A549 (cell line): ENCODE measurements around the gene PLA2G4F. TPM values are rescaled to one million over a fixed set of nuclear protein-coding genes. Genes with fewer than 3 reads are reported as not detected.

Experiments
- ATAC-seq, 2 experiments: fragments of 200-7000 bp in 1 of 2; fragments of >200 bp in 1 of 2; cut with Nextera tagmentation in 1 of 2; cut with Tn5 transposase in 1 of 2; 3 replicates each; pipeline versions ENCODE4 v1.8.0 to v1.9.1; 2018 to 2020; ENCODE audit warnings: mild to moderate bottlenecking in 1 of 2, moderate library complexity in 1 of 2
- CTCF ChIA-PET: fragments of 300-600 bp; sonication (Branson Sonifier 250); formaldehyde crosslinking; extraction: SDS; loops from one replicate; lab custom pipeline; 2021; ENCODE audit warnings: antibody characterized with exemption, inconsistent platforms; lab: Yijun Ruan, JAX
- POLR2A ChIA-PET: fragments of 350-600 bp; formaldehyde crosslinking; extraction: SDS; loops from one replicate; lab custom pipeline; 2021; ENCODE audit warnings: antibody characterized with exemption, inconsistent platforms; lab: Yijun Ruan, JAX
- DNase-seq, 2 experiments: peaks; one replicate each; pipeline versions ENCODE4 v3.0.0 to v3.0.0-alpha.2; 2011 to 2016; ENCODE audit warnings: low read depth in 1 of 2, low spot score in 1 of 2
- FAIRE-seq: peaks from 2 replicates; lab custom pipeline; 2011; peaks lifted over from hg19 to GRCh38; lab: Jason Lieb, UNC
- H3K27ac ChIP-seq, 2 experiments: fragments of >200 bp; sonication (Bioruptor Twin); formaldehyde crosslinking; 3 replicates each; pipeline ENCODE4 v1.5.1; 2016 to 2017
- H3K4me1 ChIP-seq: fragments of >200 bp; sonication (Bioruptor Twin); formaldehyde crosslinking; 3 replicates; pipeline ENCODE4 v1.6.1; 2016
- H3K4me2 ChIP-seq: fragments of >200 bp; sonication (Bioruptor Twin); formaldehyde crosslinking; 3 replicates; pipeline ENCODE4 v1.6.1; 2016
- H3K4me3 ChIP-seq: fragments of >200 bp; sonication (Bioruptor Twin); formaldehyde crosslinking; 3 replicates; pipeline ENCODE4 v1.5.1; 2016
- H3K9me3 ChIP-seq: fragments of >200 bp; sonication (Bioruptor Twin); formaldehyde crosslinking; 3 replicates; pipeline ENCODE4 v1.6.1; 2016
- EP300 ChIP-seq, 2 experiments: fragments of >200 bp; sonication (Bioruptor Twin); formaldehyde crosslinking; IDR thresholded peaks; 2 replicates in 1 of 2; 3 replicates in 1 of 2; pipeline ENCODE4 v1.6.1; 2016 to 2017
- ESRRA ChIP-seq: fragments of 150-350 bp; IDR thresholded peaks from 2 replicates; pipeline ENCODE4 v1.6.1; 2014; ENCODE audit warnings: mild to moderate bottlenecking, low read length, borderline replicate concordance
- FOSL2 ChIP-seq, 2 experiments: fragments of 450-650 bp in 1 of 2; fragments of >200 bp in 1 of 2; sonication (Bioruptor Twin) in 1 of 2; formaldehyde crosslinking; IDR thresholded peaks; 2 replicates each; pipeline versions ENCODE4 v1.5.0 to v1.6.1; 2016 to 2020; ENCODE audit warnings: mild to moderate bottlenecking in 1 of 2, moderate library complexity in 1 of 2
- FOXS1 ChIP-seq: fragments of 250-450 bp; sonication (Bioruptor Pico); IDR thresholded peaks from 2 replicates; pipeline ENCODE4 v1.5.0; 2020; ENCODE audit warnings: mild to moderate bottlenecking, moderate library complexity
- HEYL ChIP-seq: fragments of 250-450 bp; sonication (Bioruptor Pico); IDR thresholded peaks from 2 replicates; pipeline ENCODE4 v1.8.0; 2021; ENCODE audit warnings: mild to moderate bottlenecking, moderate library complexity
- HOXB13 ChIP-seq: fragments of 250-450 bp; sonication (Bioruptor Pico); IDR thresholded peaks from 2 replicates; pipeline ENCODE4 v1.5.0; 2020; ENCODE audit warnings: low read depth, mild to moderate bottlenecking, moderate library complexity
- HOXB5 ChIP-seq: fragments of 250-450 bp; sonication (Bioruptor Pico); IDR thresholded peaks from 2 replicates; pipeline ENCODE4 v1.5.0; 2020; ENCODE audit warnings: mild to moderate bottlenecking, moderate library complexity
- JUN ChIP-seq, 2 experiments: fragments of >200 bp; sonication (Bioruptor Twin); formaldehyde crosslinking; IDR thresholded peaks; 2 replicates in 1 of 2; 3 replicates in 1 of 2; pipeline ENCODE4 v1.6.1; 2016 to 2017
- JUNB ChIP-seq: fragments of >200 bp; sonication (Bioruptor Twin); formaldehyde crosslinking; IDR thresholded peaks from 2 replicates; pipeline ENCODE4 v1.6.1; 2016
- MYC ChIP-seq: IDR thresholded peaks from 2 replicates; pipeline ENCODE4 v1.6.1; 2012; ENCODE audit warnings: mild to moderate bottlenecking, inconsistent platforms, low read length, improper control_type of control experiment, borderline replicate concordance
- NPAS2 ChIP-seq: fragments of 250-450 bp; sonication (Bioruptor Pico); IDR thresholded peaks from 2 replicates; pipeline ENCODE4 v1.8.0; 2022; ENCODE audit warnings: mild to moderate bottlenecking, moderate library complexity, borderline replicate concordance
- POLR2A ChIP-seq: IDR thresholded peaks from 2 replicates; pipeline ENCODE4 v1.6.1; 2012; ENCODE audit warnings: mild to moderate bottlenecking, low read length
- RAD21 ChIP-seq, 2 experiments: fragments of >200 bp in 1 of 2; sonication (Bioruptor Twin) in 1 of 2; formaldehyde crosslinking in 1 of 2; IDR thresholded peaks in 1 of 2; conservative IDR thresholded peaks in 1 of 2; 2 replicates in 1 of 2; 3 replicates in 1 of 2; pipeline ENCODE4 v1.6.1; 2012 to 2018; ENCODE audit warnings: inconsistent platforms in 1 of 2
- RARB ChIP-seq: fragments of 250-450 bp; sonication (Bioruptor Pico); IDR thresholded peaks from 2 replicates; pipeline ENCODE4 v1.8.0; 2021; ENCODE audit warnings: mild to moderate bottlenecking, moderate library complexity
- RCOR1 ChIP-seq: fragments of 150-350 bp; IDR thresholded peaks from 2 replicates; pipeline ENCODE4 v1.6.1; 2014; ENCODE audit warnings: antibody characterized with exemption, low read length, low read depth
- SREBF2 ChIP-seq: fragments of 450-650 bp; IDR thresholded peaks from 2 replicates; pipeline ENCODE4 v1.6.1; 2014; ENCODE audit warnings: mild to moderate bottlenecking, moderate library complexity
- TFCP2L1 ChIP-seq: fragments of 250-450 bp; sonication (Bioruptor Pico); IDR thresholded peaks from 2 replicates; pipeline ENCODE4 v1.5.0; 2021; ENCODE audit warnings: mild to moderate bottlenecking
- ZNF302 ChIP-seq: fragments of 250-450 bp; sonication (Bioruptor Pico); IDR thresholded peaks from 2 replicates; pipeline ENCODE4 v1.9.0; 2021; ENCODE audit warnings: inconsistent platforms, mild to moderate bottlenecking, moderate library complexity
- ZSCAN20 ChIP-seq: fragments of 250-450 bp; sonication (Bioruptor Pico); IDR thresholded peaks from 2 replicates; pipeline ENCODE4 v1.8.0; 2022; ENCODE audit warnings: mild to moderate bottlenecking, moderate library complexity
- WGBS: methylation state at CpG from one replicate; pipeline ENCODE4 v1.1.6; 2017; ENCODE audit errors: missing lambda C conversion rate; 5-methylcytosine and 5-hydroxymethylcytosine counted together
- polyA plus RNA-seq, 4 experiments: library from polyadenylated mRNA; depleted of rRNA in 3 of 4; stranded (reverse); fragments of >200 nt; fragmentation: RNase III in 1 of 4; extraction: RNeasy Plus Mini Kit Qiagen cat#74134 plus additional on column Dnase treatment in 1 of 4; gene quantifications; 2 replicates in 3 of 4; 3 replicates in 1 of 4; pipeline ENCODE4 v1.2.3, GENCODE V29; 2011 to 2017
- TF ChIP-seq, protein P1 (sequence below): fragments of >200 bp; sonication (Bioruptor Twin); formaldehyde crosslinking; IDR thresholded peaks from 3 replicates; pipeline ENCODE4 v1.6.1; 2016
- TF ChIP-seq, protein P2 (sequence below): fragments of 250-450 bp; sonication (Bioruptor Pico); IDR thresholded peaks from 2 replicates; pipeline ENCODE4 v1.5.0; 2020; ENCODE audit warnings: low read depth, mild to moderate bottlenecking, moderate library complexity
- TF ChIP-seq, protein P3 (sequence below): IDR thresholded peaks from 2 replicates; pipeline ENCODE4 v1.6.1; 2012
- TF ChIP-seq, protein P4 (sequence below): IDR thresholded peaks from 2 replicates; pipeline ENCODE4 v1.6.1; 2012; ENCODE audit warnings: low read depth, borderline replicate concordance
- TF ChIP-seq, protein P5 (sequence below): fragments of >200 bp; sonication (Bioruptor Twin); formaldehyde crosslinking; IDR thresholded peaks from 2 replicates; pipeline ENCODE4 v1.6.1; 2016
- TF ChIP-seq, protein P6 (sequence below): fragments of 150-350 bp; IDR thresholded peaks from 2 replicates; pipeline ENCODE4 v1.6.1; 2014; ENCODE audit warnings: low read depth, mild to moderate bottlenecking, low read length
- TF ChIP-seq, protein P7 (sequence below): fragments of 200-600 bp; sonication (generic); IDR thresholded peaks from 2 replicates; pipeline ENCODE4 v1.6.1; 2016; ENCODE audit warnings: antibody characterized with exemption, mild to moderate bottlenecking, moderate library complexity

Gene PLA2G4F
- polyA plus RNA-seq, 2 of the 4 experiments (the other 2 are of a cell fraction), result not detected

DNA sequence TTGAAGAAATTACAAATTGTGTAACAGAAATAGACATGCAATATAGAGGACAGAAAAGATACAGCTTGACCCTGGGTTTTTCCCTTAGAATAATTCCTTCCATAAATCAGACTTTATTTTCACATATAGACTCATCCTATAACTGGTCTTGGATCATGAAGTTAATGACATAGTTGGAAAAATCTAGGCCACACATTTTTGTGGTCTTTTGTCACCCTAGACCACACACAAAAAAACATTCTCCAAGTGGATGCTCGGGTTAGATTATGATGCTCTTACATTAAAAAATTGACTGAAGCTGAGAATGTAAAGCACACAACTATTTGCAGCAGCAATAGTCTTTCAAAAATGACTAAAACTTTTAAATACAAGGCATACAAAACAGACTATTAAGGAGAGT lies 54.6 kb downstream of the PLA2G4F start:
- TF ChIP-seq, protein P1, sequence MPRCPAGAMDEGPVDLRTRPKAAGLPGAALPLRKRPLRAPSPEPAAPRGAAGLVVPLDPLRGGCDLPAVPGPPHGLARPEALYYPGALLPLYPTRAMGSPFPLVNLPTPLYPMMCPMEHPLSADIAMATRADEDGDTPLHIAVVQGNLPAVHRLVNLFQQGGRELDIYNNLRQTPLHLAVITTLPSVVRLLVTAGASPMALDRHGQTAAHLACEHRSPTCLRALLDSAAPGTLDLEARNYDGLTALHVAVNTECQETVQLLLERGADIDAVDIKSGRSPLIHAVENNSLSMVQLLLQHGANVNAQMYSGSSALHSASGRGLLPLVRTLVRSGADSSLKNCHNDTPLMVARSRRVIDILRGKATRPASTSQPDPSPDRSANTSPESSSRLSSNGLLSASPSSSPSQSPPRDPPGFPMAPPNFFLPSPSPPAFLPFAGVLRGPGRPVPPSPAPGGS, result no peak
- TF ChIP-seq, protein P2, sequence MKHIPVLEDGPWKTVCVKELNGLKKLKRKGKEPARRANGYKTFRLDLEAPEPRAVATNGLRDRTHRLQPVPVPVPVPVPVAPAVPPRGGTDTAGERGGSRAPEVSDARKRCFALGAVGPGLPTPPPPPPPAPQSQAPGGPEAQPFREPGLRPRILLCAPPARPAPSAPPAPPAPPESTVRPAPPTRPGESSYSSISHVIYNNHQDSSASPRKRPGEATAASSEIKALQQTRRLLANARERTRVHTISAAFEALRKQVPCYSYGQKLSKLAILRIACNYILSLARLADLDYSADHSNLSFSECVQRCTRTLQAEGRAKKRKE (CRISPR knock-in tag), result no peak
- TF ChIP-seq ZNF302 (CRISPR knock-in tag) (no peak), NPAS2 (CRISPR knock-in tag) (no peak), RARB (CRISPR knock-in tag) (no peak), EP300 (IDR thresholded peaks at IDR 0.05) (no peak)
- TF ChIP-seq, protein P3, sequence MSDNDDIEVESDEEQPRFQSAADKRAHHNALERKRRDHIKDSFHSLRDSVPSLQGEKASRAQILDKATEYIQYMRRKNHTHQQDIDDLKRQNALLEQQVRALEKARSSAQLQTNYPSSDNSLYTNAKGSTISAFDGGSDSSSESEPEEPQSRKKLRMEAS, result no peak
- FAIRE-seq, result no peak
- no peaks in the 10 kb centered on the region for H3K4me1 ChIP-seq
- ChIA-PET POLR2A (no interaction called here), CTCF (interaction anchor here (5.1 kb wide), 1 partner anchor 18 kb away, joined by 21 read pairs; no protein-coding TSS in a partner anchor)
- H3K27ac ChIP-seq, result no peak overlapping the region
- ATAC-seq, result no peak
- H3K4me2 ChIP-seq, result no peak overlapping the region
- H3K9me3 ChIP-seq, result no peaks in the 10 kb centered on the region
- no peak for DNase-seq
- no peak overlapping the region for H3K4me3 ChIP-seq
- WGBS, result 68% methylated on average over 1 of the region's 1 CpG

DNA sequence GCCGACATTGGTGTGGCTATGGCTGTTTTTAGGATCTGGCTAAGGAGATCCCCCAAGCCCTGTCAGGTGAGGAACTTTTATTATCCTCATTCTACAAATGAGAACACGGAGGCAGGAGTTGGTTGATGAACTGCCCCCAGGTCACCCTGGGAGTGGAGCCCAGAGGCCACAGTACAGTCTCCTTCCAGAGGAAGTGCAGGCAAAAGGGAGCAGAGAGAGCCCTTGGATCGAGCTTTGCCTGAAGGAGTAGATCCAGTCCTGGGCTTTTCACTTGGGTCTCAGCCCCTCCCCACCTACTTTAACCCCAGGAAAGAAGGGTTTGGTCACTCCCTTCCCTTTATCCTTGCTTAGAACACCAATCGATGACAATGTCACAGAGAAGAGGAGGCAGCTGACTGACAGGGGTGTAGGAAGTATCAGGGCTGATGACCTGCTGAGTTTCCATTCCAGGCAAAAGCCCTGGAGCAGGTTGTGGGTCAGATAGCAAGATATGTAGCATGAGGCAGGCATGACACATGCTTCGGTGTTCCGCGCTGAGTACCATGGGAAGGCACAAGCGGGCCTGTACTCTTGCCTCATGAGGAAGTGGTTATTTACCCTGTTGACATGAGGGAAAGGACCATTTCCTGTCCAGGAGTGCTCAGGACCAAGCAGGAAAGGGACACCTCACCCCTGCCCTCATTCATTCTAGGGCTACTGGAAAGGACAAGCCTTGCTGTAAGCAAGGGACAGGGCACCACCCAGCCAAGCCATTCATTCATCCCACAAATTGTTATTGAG lies 56.2 kb downstream of the PLA2G4F start:
- H3K9me3 ChIP-seq, result no peaks in the 10 kb centered on the region
- DNase-seq (no peak), ATAC-seq (no peak), FAIRE-seq (no peak)
- H3K4me2 ChIP-seq, result no peak overlapping the region
- TF ChIP-seq FOSL2 (IDR thresholded peaks at IDR 0.05) (no peak), FOSL2 (CRISPR knock-in tag; IDR thresholded peaks at IDR 0.05) (no peak), HOXB13 (no peak), NPAS2 (CRISPR knock-in tag) (no peak), HEYL (no peak), MYC (no peak), SREBF2 (no peak), HOXB5 (no peak), ZSCAN20 (CRISPR knock-in tag) (no peak), JUNB (no peak), RAD21 (conservative IDR thresholded peaks at IDR 0.05 in 1 of 2, IDR thresholded peaks at IDR 0.05 in 1 of 2) (no peak), JUN (IDR thresholded peaks at IDR 0.05) (no peak)
- TF ChIP-seq, protein P4, sequence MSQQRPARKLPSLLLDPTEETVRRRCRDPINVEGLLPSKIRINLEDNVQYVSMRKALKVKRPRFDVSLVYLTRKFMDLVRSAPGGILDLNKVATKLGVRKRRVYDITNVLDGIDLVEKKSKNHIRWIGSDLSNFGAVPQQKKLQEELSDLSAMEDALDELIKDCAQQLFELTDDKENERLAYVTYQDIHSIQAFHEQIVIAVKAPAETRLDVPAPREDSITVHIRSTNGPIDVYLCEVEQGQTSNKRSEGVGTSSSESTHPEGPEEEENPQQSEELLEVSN, result no peak
- ChIA-PET POLR2A (no interaction called here), CTCF (interaction anchor here (1.3 kb wide), 1 partner anchor 16 kb away, joined by 4 read pairs; no protein-coding TSS in a partner anchor)
- 77% methylated on average over 5 of the region's 8 CpGs for WGBS
- H3K4me1 ChIP-seq, result no peaks in the 10 kb centered on the region
- no peak overlapping the region for H3K27ac ChIP-seq
- H3K4me3 ChIP-seq, result no peak overlapping the region

DNA sequence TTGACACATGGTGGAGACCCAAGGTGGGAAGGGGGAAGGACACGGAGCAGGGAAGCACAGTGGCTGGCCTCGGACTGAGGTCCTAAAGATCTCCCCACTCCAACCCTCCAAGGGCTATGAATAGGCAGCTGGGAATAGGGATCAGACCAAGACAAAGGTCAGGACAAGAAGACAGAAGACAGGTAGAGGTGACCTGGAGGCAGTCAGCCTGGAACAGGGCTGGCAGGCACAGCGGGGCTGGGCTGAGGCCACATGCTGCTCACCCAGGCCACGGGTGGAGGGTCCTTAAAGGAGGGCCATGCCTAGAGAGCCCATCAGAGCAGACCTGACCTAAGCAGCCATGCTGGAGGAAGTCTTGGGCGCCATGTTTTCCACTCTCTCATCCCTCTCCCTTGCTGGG lies 59.4 kb downstream of the PLA2G4F start:
- DNase-seq (no peak), FAIRE-seq (no peak), ATAC-seq (no peak)
- ChIA-PET CTCF (interaction anchor here (0.9 to 1.0 kb wide), 3 partner anchors 10 to 192 kb away, joined by 3 to 9 read pairs (median 4); no protein-coding TSS in a partner anchor), POLR2A (no interaction called here)
- H3K4me2 ChIP-seq, result no peak overlapping the region
- 38% methylated on average over 5 of the region's 5 CpGs for WGBS
- no peaks in the 10 kb centered on the region for H3K9me3 ChIP-seq
- H3K4me1 ChIP-seq, result no peaks in the 10 kb centered on the region
- H3K4me3 ChIP-seq, result no peak overlapping the region
- no peak overlapping the region for H3K27ac ChIP-seq
- TF ChIP-seq RARB (CRISPR knock-in tag) (no peak), FOXS1 (CRISPR knock-in tag) (no peak), ESRRA (no peak), TFCP2L1 (CRISPR knock-in tag) (no peak), RCOR1 (no peak), POLR2A (no peak)
- TF ChIP-seq, protein P5, sequence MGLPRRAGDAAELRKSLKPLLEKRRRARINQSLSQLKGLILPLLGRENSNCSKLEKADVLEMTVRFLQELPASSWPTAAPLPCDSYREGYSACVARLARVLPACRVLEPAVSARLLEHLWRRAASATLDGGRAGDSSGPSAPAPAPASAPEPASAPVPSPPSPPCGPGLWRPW, result no peak
- TF ChIP-seq, protein P6, sequence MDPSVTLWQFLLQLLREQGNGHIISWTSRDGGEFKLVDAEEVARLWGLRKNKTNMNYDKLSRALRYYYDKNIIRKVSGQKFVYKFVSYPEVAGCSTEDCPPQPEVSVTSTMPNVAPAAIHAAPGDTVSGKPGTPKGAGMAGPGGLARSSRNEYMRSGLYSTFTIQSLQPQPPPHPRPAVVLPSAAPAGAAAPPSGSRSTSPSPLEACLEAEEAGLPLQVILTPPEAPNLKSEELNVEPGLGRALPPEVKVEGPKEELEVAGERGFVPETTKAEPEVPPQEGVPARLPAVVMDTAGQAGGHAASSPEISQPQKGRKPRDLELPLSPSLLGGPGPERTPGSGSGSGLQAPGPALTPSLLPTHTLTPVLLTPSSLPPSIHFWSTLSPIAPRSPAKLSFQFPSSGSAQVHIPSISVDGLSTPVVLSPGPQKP, result no peak
- TF ChIP-seq, protein P7, sequence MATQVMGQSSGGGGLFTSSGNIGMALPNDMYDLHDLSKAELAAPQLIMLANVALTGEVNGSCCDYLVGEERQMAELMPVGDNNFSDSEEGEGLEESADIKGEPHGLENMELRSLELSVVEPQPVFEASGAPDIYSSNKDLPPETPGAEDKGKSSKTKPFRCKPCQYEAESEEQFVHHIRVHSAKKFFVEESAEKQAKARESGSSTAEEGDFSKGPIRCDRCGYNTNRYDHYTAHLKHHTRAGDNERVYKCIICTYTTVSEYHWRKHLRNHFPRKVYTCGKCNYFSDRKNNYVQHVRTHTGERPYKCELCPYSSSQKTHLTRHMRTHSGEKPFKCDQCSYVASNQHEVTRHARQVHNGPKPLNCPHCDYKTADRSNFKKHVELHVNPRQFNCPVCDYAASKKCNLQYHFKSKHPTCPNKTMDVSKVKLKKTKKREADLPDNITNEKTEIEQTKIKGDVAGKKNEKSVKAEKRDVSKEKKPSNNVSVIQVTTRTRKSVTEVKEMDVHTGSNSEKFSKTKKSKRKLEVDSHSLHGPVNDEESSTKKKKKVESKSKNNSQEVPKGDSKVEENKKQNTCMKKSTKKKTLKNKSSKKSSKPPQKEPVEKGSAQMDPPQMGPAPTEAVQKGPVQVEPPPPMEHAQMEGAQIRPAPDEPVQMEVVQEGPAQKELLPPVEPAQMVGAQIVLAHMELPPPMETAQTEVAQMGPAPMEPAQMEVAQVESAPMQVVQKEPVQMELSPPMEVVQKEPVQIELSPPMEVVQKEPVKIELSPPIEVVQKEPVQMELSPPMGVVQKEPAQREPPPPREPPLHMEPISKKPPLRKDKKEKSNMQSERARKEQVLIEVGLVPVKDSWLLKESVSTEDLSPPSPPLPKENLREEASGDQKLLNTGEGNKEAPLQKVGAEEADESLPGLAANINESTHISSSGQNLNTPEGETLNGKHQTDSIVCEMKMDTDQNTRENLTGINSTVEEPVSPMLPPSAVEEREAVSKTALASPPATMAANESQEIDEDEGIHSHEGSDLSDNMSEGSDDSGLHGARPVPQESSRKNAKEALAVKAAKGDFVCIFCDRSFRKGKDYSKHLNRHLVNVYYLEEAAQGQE, result no peak
